Suprapubic skin (tissue), 4 donors: Measurements from ENCODE around the gene IFNA14.

ENCODE experiments used
- POLR2A ChIP-seq, 2 donors: fragments of 450-650 bp; IDR thresholded peaks; one replicate each; pipeline ENCODE4 v1.6.1; 2017; ENCODE audit warnings: antibody characterized with exemption in 2 of 2, mild to moderate bottlenecking in 2 of 2, moderate library complexity in 2 of 2
- POLR2AphosphoS5 ChIP-seq, 3 donors: sonication (generic); formaldehyde crosslinking; IDR thresholded peaks; one replicate each; pipeline ENCODE4 v1.6.1; 2017; ENCODE audit warnings: antibody characterized with exemption in 3 of 3
- TF ChIP-seq, protein P1 (sequence below), 2 donors: fragments of 200-600 bp in 1 of 2; fragments of 450-650 bp in 1 of 2; sonication (generic) in 1 of 2; IDR thresholded peaks; one replicate each; pipeline ENCODE4 v1.5.1; 2016 to 2019; ENCODE audit warnings: antibody characterized with exemption in 2 of 2, mild to moderate bottlenecking in 1 of 2, moderate library complexity in 1 of 2

DNA sequence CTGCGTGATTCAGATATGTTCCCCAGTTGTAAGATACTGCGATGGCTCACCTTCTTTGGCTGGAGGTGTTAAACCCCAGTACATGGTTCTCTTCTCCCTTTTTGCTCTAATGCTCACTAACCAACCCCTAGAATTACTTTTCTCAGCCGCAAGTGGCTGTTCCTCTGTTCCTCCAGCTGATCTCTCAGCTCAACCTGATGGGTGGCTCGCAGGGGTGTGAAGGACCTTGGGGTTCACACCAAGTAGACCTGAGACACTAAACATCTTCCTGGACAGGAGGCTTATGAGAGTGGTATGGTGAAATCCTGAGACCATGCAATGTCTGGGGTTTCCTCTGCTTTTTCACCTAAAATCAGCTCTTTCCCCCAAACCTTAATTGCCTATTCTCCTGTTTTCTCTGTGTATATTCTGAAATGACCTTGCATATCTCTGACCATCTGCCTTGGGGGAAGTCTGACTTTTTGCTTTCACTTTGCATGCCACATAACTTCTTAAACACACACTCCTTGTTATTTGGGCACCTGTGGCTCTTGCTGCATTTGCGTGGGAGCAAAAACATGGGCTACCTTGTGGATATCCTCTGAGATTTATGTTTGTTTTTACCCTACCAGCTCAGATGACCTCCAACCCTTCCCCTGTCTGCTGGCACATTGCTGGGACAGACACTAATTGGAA, 15.9 kb upstream of the IFNA14 start:
- TF ChIP-seq, protein P1, sequence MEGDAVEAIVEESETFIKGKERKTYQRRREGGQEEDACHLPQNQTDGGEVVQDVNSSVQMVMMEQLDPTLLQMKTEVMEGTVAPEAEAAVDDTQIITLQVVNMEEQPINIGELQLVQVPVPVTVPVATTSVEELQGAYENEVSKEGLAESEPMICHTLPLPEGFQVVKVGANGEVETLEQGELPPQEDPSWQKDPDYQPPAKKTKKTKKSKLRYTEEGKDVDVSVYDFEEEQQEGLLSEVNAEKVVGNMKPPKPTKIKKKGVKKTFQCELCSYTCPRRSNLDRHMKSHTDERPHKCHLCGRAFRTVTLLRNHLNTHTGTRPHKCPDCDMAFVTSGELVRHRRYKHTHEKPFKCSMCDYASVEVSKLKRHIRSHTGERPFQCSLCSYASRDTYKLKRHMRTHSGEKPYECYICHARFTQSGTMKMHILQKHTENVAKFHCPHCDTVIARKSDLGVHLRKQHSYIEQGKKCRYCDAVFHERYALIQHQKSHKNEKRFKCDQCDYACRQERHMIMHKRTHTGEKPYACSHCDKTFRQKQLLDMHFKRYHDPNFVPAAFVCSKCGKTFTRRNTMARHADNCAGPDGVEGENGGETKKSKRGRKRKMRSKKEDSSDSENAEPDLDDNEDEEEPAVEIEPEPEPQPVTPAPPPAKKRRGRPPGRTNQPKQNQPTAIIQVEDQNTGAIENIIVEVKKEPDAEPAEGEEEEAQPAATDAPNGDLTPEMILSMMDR (IDR thresholded peaks at IDR 0.05), result no peak
- TF ChIP-seq POLR2A (IDR thresholded peaks at IDR 0.05) (no peak), POLR2AphosphoS5 (IDR thresholded peaks at IDR 0.05) (no peak)
